Subcutaneous abdominal adipose tissue (tissue), 5 donors: ENCODE data around the gene SLC13A4.
"Not testable (repeated sequence)": the region's sequence is repeated elsewhere in the genome, so short reads cannot be mapped to it uniquely, and the experiment has no call there.

Experiments
- H3K27ac ChIP-seq: one replicate; pipeline ENCODE4 v1.7.0; 2013; ENCODE audit warnings: low read depth, mild to moderate bottlenecking, inconsistent platforms, low read length, moderate library complexity
- H3K27me3 ChIP-seq, 5 donors: one replicate each; pipeline ENCODE4 v1.7.0; 2013; ENCODE audit warnings: low read length in 5 of 5, inconsistent platforms in 1 of 5; ENCODE audit not compliant: control insufficient read depth in 5 of 5, insufficient read depth in 4 of 5
- H3K36me3 ChIP-seq, 5 donors: one replicate each; pipeline ENCODE4 v1.7.0; 2013; ENCODE audit warnings: low read length in 5 of 5; ENCODE audit not compliant: control insufficient read depth in 5 of 5, insufficient read depth in 5 of 5
- H3K4me1 ChIP-seq, 5 donors: one replicate each; pipeline ENCODE4 v1.7.0; 2013; ENCODE audit warnings: low read length in 5 of 5, mild to moderate bottlenecking in 3 of 5, moderate library complexity in 1 of 5; ENCODE audit not compliant: control insufficient read depth in 5 of 5, insufficient read depth in 5 of 5
- H3K4me3 ChIP-seq, 5 donors: one replicate each; pipeline ENCODE4 v1.7.0; 2013; ENCODE audit warnings: low read length in 5 of 5, low read depth in 1 of 5
- H3K9ac ChIP-seq, 5 donors: one replicate each; pipeline ENCODE4 v1.7.0; 2013; ENCODE audit warnings: low read length in 5 of 5, mild to moderate bottlenecking in 4 of 5, moderate library complexity in 3 of 5
- H3K9me3 ChIP-seq, 5 donors: one replicate each; pipeline ENCODE4 v1.7.0; 2013; ENCODE audit warnings: low read length in 5 of 5; ENCODE audit not compliant: control insufficient read depth in 5 of 5
- donor health status: healthy.
- donor health status: healthy.
- donor health status: healthy.
- donor health status: healthy.
- donor health status: healthy.

Gene SLC13A4

GRCh38 chr7:135670179-135670578 lies 57.8 kb downstream of the SLC13A4 start:
- Histone ChIP-seq H3K27ac (peak overlapping the region; percentile 59), H3K9me3 (no peaks in the 10 kb centered on the region), H3K9ac (peak overlapping the region in 1 of 5 donors; percentile 41)

GRCh38 chr7:135669774-135670173 lies 58.2 kb downstream of the SLC13A4 start:
- peak overlapping the region; percentile 59 for H3K27ac ChIP-seq
- peaks cover 0 to 13% (median 5%) of the 10 kb centered on the region in 5 donors for H3K36me3 ChIP-seq
- peak overlapping the region in 1 of 5 donors; percentile 41 for H3K9ac ChIP-seq
- no peaks in the 10 kb centered on the region for H3K9me3 ChIP-seq
- H3K4me1 ChIP-seq = peaks cover 5 to 41% (median 34%) of the 10 kb centered on the region in 5 donors
- no peak overlapping the region for H3K4me3 ChIP-seq
- no peaks in the 10 kb centered on the region for H3K27me3 ChIP-seq

More at GRCh38 chr7:135670179-135670578, 57.8 kb downstream of the SLC13A4 start:
- Histone ChIP-seq H3K4me3 (no peak overlapping the region), H3K4me1 (peaks cover 5 to 40% (median 34%) of the 10 kb centered on the region in 5 donors), H3K27me3 (no peaks in the 10 kb centered on the region), H3K36me3 (peaks cover 4 to 13% (median 6%) of the 10 kb centered on the region in 5 donors)

DNA sequence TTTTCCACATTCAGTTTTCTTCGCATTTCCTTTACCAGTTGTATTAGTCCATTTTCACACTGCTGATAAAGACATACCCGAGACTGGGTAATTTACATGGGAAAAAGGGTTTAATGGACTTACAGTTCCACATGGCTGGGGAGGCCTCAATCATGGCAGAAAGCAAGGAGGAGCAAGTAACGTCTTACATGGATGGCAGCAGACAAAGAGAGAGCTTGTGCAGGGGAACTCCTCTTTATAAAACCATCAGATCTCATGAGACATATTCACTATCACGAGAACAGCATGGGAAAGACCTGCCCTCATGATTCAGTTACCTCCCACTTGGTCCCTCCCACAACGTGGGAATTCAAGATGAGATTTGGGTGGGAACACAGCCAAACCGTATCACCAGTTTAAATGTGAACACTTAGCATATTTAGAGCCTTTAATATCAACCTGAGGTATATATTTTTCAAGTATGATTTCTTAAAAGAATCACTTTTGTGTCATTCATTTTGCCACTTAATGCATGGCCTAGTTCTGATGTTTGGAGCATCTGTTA lies 59.1 kb downstream of the SLC13A4 start:
- H3K27ac ChIP-seq, H3K9ac ChIP-seq, H3K27me3 ChIP-seq, H3K9me3 ChIP-seq, H3K36me3 ChIP-seq, H3K4me3 ChIP-seq: not testable (repeated sequence)
- H3K4me1 ChIP-seq = peaks cover 5 to 49% (median 40%) of the 10 kb centered on the region in 5 donors

GRCh38 chr7:135667626-135668025 lies 60.4 kb downstream of the SLC13A4 start:
- not testable (repeated sequence) for H3K9me3 ChIP-seq, H3K27me3 ChIP-seq
- peaks cover 5 to 52% (median 46%) of the 10 kb centered on the region in 5 donors for H3K4me1 ChIP-seq

GRCh38 chr7:135666846-135667245 lies 61.1 kb downstream of the SLC13A4 start:
- Histone ChIP-seq H3K4me1 (peaks cover 5 to 54% (median 47%) of the 10 kb centered on the region in 5 donors), H3K27ac (no peak overlapping the region)

More at GRCh38 chr7:135667626-135668025, 60.4 kb downstream of the SLC13A4 start:
- not testable (repeated sequence) for H3K36me3 ChIP-seq, H3K9ac ChIP-seq, H3K27ac ChIP-seq, H3K4me3 ChIP-seq

DNA sequence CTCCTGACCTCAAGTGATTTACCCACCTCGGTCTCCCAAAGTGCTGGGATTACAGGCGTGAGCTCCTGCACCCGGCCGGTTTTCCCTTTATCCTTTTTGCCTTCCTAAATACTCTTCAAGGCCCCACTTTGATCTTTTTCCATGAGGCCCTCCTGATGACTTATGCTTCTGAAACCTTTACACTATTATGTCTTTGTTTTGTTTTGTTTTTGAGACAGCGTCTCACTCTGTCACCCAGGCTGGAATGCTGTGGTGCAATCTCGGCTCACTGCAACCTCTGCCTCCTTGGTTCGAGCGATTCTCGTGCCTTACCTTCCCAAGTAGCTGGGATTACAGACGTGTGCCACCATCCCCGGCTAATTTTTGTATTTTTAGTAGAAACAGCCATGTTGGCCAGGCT lies 61.8 kb downstream of the SLC13A4 start:
- Histone ChIP-seq H3K4me1 (peaks cover 5 to 58% (median 50%) of the 10 kb centered on the region in 5 donors), H3K4me3 (no peak overlapping the region), H3K9me3 (no peaks in the 10 kb centered on the region), H3K9ac (peak overlapping the region in 1 of 5 donors; percentile 36), H3K27ac (peak overlapping the region; percentile 100), H3K27me3 (no peaks in the 10 kb centered on the region), H3K36me3 (no peaks in the 10 kb centered on the region)

More at GRCh38 chr7:135666846-135667245, 61.1 kb downstream of the SLC13A4 start:
- Histone ChIP-seq H3K9ac (no peak overlapping the region), H3K36me3 (no peaks in the 10 kb centered on the region), H3K4me3 (no peak overlapping the region), H3K9me3 (no peaks in the 10 kb centered on the region), H3K27me3 (no peaks in the 10 kb centered on the region)

GRCh38 chr7:135665042-135665441 lies 62.9 kb downstream of the SLC13A4 start:
- Histone ChIP-seq H3K9me3 (no peaks in the 10 kb centered on the region), H3K9ac (peak overlapping the region in 1 of 5 donors; percentile 15), H3K4me1 (peaks cover 1 to 50% (median 39%) of the 10 kb centered on the region in 5 donors), H3K36me3 (no peaks in the 10 kb centered on the region), H3K27me3 (no peaks in the 10 kb centered on the region), H3K27ac (peak overlapping the region; percentile 100), H3K4me3 (no peak overlapping the region)

- H3K4me3 ChIP-seq = peak overlapping the region in 1 of 5 donors; percentile 96
- peaks cover 0 to 43% (median 31%) of the 10 kb centered on the region in 5 donors for H3K4me1 ChIP-seq
- peak overlapping the region in 3 of 5 donors; percentile 15 to 99 (median 30) for H3K9ac ChIP-seq
- H3K27me3 ChIP-seq = no peaks in the 10 kb centered on the region
- H3K36me3 ChIP-seq = no peaks in the 10 kb centered on the region
- no peaks in the 10 kb centered on the region for H3K9me3 ChIP-seq
- peak overlapping the region; percentile 100 for H3K27ac ChIP-seq
These were observed 63.9 kb downstream of the SLC13A4 start for GRCh38 chr7:135664046-135664589.

GRCh38 chr7:135662373-135663114 lies 65.4 kb downstream of the SLC13A4 start, which contains the start of gene STMP1:
Gene STMP1 (plus strand): TSS chr7:135662514.
- no peaks in the 10 kb centered on the region for H3K9me3 ChIP-seq
- no peaks in the 10 kb centered on the region for H3K27me3 ChIP-seq
- H3K4me3 ChIP-seq = peak within 1 kb of the TSS; percentile 82 to 97 (median 93)
- H3K27ac ChIP-seq = peak within 1 kb of the TSS; percentile 100
- peak within 1 kb of the TSS; percentile 75 to 99 (median 98) for H3K9ac ChIP-seq
- peaks cover 0 to 43% (median 31%) of the 10 kb centered on the region in 5 donors for H3K4me1 ChIP-seq
- no peaks in the 10 kb centered on the region for H3K36me3 ChIP-seq

GRCh38 chr7:135662123-135662372 lies 65.9 kb downstream of the SLC13A4 start:
- H3K27ac ChIP-seq = peak overlapping the region; percentile 100
- peaks cover 0 to 43% (median 31%) of the 10 kb centered on the region in 5 donors for H3K4me1 ChIP-seq
- H3K9me3 ChIP-seq = no peaks in the 10 kb centered on the region
- no peaks in the 10 kb centered on the region for H3K27me3 ChIP-seq
- H3K36me3 ChIP-seq = no peaks in the 10 kb centered on the region
- peak overlapping the region in 4 of 5 donors; percentile 54 to 99 (median 80) for H3K9ac ChIP-seq
- peak overlapping the region; percentile 82 to 96 (median 92) for H3K4me3 ChIP-seq
